ENCODE results near the gene FAT1.

GRCh38 chr4:186592445-186592844 lies 131.2 kb downstream of the FAT1 start:
- TF ChIP-seq CTCF (IDR thresholded peaks at IDR 0.05) (no peak), POLR2A (IDR thresholded peaks at IDR 0.05) (no peak)

Measured in right lobe of liver (tissue), 4 donors.